Measurements from ENCODE around the gene ANKUB1.

The ANKUB1 gene

DNA sequence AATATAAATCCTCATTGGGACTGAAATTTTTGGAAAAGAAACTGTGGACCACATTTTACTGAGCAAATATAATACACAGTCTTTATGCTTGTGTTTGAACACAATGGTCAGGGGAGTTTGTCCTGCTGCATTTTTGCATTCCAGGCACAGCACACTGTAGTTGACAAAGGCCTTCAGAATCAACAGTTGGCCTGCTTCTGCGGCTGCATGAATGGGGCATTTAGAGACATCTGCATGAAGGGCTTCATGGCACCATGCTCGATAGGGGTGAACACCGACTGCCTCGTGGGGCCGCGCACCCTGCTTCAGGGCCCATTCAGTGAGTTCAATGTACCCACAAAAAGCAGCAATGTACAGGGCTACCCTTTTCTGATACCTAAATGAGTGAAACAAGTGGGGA is 24.6 kb downstream of the ANKUB1 start:
- TF ChIP-seq FOXP2 (optimal IDR thresholded peaks at IDR 0.05; ENCODE audit: borderline replicate concordance, extremely low read depth, extremely low read length, insufficient read depth): no peak
- TF ChIP-seq POLR2AphosphoS5 (IDR thresholded peaks at IDR 0.05; ENCODE audit: low read depth, low read length): no peak
- TF ChIP-seq REST (IDR thresholded peaks at IDR 0.05; ENCODE audit: insufficient read depth in 1 of 2, low read depth in 2 of 2, low read length in 2 of 2): no peak
- TF ChIP-seq TAF1 (IDR thresholded peaks at IDR 0.05; ENCODE audit: borderline replicate concordance, insufficient read depth, low read length): no peak
- no peak for TF ChIP-seq SIN3A (IDR thresholded peaks at IDR 0.05; ENCODE audit: borderline replicate concordance, insufficient read depth, low read length)

- TF ChIP-seq SIN3A (IDR thresholded peaks at IDR 0.05; ENCODE audit: borderline replicate concordance, insufficient read depth, low read length): no peak
- TF ChIP-seq TAF1 (IDR thresholded peaks at IDR 0.05; ENCODE audit: borderline replicate concordance, insufficient read depth, low read length): no peak
- no peak for TF ChIP-seq FOXP2 (optimal IDR thresholded peaks at IDR 0.05; ENCODE audit: borderline replicate concordance, extremely low read depth, extremely low read length, insufficient read depth)
- TF ChIP-seq POLR2AphosphoS5 (IDR thresholded peaks at IDR 0.05; ENCODE audit: low read depth, low read length): no peak
- no peak for TF ChIP-seq REST (IDR thresholded peaks at IDR 0.05; ENCODE audit: insufficient read depth in 1 of 2, low read depth in 2 of 2, low read length in 2 of 2)
These were observed 26.5 kb downstream of the ANKUB1 start for GRCh38 chr3:149765762-149766334.

DNA sequence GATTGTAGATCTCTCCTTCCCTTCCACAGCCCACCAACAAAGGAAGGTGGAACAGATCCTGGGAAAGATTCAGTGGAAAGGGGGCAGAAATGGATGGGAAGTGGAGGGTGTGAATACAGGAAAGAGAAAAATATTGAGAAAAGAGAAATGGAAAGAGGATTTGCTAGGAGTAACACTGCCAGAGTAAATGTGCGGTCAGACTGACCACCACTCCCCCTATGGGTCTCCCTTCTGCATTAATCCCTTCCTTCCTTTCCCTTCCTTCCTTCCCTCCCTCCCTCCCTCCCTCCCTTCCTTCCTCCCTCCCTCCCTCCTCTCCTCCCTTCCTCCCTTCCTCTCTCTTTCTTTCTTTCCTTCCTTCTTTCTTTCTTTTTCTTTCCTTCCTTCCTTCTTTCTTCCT is 28.1 kb downstream of the ANKUB1 start:
- TF ChIP-seq POLR2AphosphoS5 (IDR thresholded peaks at IDR 0.05; ENCODE audit: low read depth, low read length): no peak

DNA sequence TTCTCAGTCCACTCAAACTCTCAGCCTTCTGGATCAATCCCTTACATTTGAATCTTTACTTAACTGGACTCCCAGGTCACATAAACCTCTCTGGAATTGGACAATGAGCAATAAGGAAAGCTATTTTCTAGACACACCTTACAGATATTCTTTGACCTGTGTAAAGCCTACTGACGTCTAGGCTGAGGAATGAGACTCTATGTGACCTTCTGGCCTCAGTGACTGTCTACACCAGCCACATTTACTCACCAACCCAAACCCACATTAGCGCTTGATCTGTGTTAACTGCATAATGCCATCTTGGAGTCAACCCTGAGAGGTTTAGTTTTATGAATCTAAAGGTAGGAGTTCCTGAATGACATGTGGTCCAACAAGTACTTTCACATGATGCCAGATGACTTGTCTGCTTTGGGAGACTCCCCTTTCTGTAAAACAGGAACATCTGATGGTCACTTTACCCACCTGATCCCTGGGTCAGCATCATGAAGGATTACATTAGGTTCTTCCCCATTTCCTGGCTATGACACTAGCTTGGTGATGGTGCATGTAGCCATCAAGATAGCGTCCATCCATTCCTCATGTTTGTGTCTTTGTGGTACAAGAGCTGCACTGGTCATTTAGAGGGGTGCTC is 28.7 kb downstream of the ANKUB1 start:
- TF ChIP-seq TAF1 (IDR thresholded peaks at IDR 0.05; ENCODE audit: borderline replicate concordance, insufficient read depth, low read length) (no peak), REST (IDR thresholded peaks at IDR 0.05; ENCODE audit: insufficient read depth in 1 of 2, low read depth in 2 of 2, low read length in 2 of 2) (no peak), SIN3A (IDR thresholded peaks at IDR 0.05; ENCODE audit: borderline replicate concordance, insufficient read depth, low read length) (no peak), FOXP2 (optimal IDR thresholded peaks at IDR 0.05; ENCODE audit: borderline replicate concordance, extremely low read depth, extremely low read length, insufficient read depth) (no peak), POLR2AphosphoS5 (IDR thresholded peaks at IDR 0.05; ENCODE audit: low read depth, low read length) (no peak)

DNA sequence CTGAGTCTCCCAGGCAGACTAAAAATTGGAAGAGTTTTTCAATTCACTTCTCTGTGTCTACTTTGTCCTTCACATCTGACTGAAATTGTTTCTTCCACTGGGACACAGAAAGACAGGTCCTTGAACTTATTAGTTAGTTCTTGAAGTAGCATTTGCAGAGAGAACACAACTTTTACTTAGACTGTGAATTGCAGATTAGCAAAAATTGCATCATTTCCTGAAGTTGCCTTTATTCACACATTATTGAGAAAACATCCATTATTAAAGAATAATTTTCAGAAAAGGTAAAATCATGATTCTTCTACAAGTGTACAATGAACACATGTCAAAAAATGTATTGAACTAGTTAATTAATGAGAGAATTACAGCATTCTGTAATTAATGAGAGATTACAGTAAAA is 38.6 kb downstream of the ANKUB1 start:
- no peak for TF ChIP-seq FOXP2 (optimal IDR thresholded peaks at IDR 0.05; ENCODE audit: borderline replicate concordance, extremely low read depth, extremely low read length, insufficient read depth)
- no peak for TF ChIP-seq POLR2AphosphoS5 (IDR thresholded peaks at IDR 0.05; ENCODE audit: low read depth, low read length)
- no peak for TF ChIP-seq SIN3A (IDR thresholded peaks at IDR 0.05; ENCODE audit: borderline replicate concordance, insufficient read depth, low read length)
- no peak for TF ChIP-seq REST (IDR thresholded peaks at IDR 0.05; ENCODE audit: insufficient read depth in 1 of 2, low read depth in 2 of 2, low read length in 2 of 2)
- no peak for TF ChIP-seq TAF1 (IDR thresholded peaks at IDR 0.05; ENCODE audit: borderline replicate concordance, insufficient read depth, low read length)

Measured in PFSK-1 (cell line).